ENCODE data around the gene SLC8A3. TPM values are rescaled to one million over a fixed set of nuclear protein-coding genes. Genes with fewer than 3 reads are reported as not detected.

SLC8A3 gene
- total and polyA plus RNA-seq, 2 donors (not counting 3 experiments of a cell fraction or from before 2014, with no cell fraction given) = not detected

DNA sequence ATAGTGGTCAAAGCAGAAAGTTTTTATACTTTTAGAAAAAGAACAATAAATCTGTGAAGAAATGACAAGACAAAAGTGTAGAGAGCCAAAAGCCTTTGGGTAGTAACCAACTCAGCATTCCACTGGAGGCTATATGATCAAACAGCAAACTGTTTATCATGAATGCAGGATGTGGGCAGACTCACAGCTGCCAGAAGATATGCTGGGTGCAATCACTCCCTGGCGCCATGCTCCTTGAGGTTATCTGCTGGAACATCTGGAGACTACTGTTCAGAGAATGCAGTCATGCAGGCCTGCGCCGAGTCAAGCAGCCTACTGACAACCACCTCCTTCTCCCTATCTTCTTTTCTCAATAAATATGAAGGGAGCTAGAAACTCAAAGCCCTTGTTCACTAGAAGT is 49.0 kb upstream of the SLC8A3 start:
- no peak for DNase-seq (ENCODE audit: low read depth, low spot score)
- POLR2A ChIA-PET = no interaction called here
- no peaks in the 10 kb centered on the region for H3K79me2 ChIP-seq (ENCODE audit: control insufficient read depth, insufficient read depth, low read length)
- H3K4me3 ChIP-seq (replicated peaks in 1 of 3; ENCODE audit: insufficient read depth in 1 of 3, low read depth in 1 of 3, low read length in 3 of 3) = no peak overlapping the region
- H3K27me3 ChIP-seq (ENCODE audit: control insufficient read depth in 2 of 2, insufficient read depth in 2 of 2, low read length in 2 of 2) = no peaks in the 10 kb centered on the region
- no peaks in the 10 kb centered on the region for H3K9me3 ChIP-seq (replicated peaks; ENCODE audit: control insufficient read depth, insufficient read depth, low read length)
- H2AFZ ChIP-seq (ENCODE audit: low read depth, low read length) = no peak overlapping the region
- no peaks in the 10 kb centered on the region for H4K20me1 ChIP-seq (replicated peaks; ENCODE audit: control insufficient read depth, extremely low read depth, insufficient read depth, low read length)
- TF ChIP-seq GATA2 (IDR thresholded peaks at IDR 0.05; ENCODE audit: insufficient read depth, insufficient read length, low read depth, low read length) (no peak), EZH2 (IDR thresholded peaks at IDR 0.05; ENCODE audit: borderline replicate concordance, low read depth, low read length, severe bottlenecking) (no peak), MAX (IDR thresholded peaks at IDR 0.05; ENCODE audit: insufficient read depth, insufficient read length) (no peak), POLR2AphosphoS5 (IDR thresholded peaks at IDR 0.05; ENCODE audit: insufficient read depth, low read depth, low read length) (no peak), CTCF (IDR thresholded peaks at IDR 0.05; ENCODE audit: extremely low read depth in 1 of 2, insufficient read depth in 1 of 2, low read depth in 1 of 2, low read length in 2 of 2) (no peak), JUN (IDR thresholded peaks at IDR 0.05; ENCODE audit: borderline replicate concordance, insufficient read depth, insufficient read length, low read depth) (no peak), MYC (IDR thresholded peaks at IDR 0.05; ENCODE audit: low read depth, low read length) (no peak), POLR2A (IDR thresholded peaks at IDR 0.05; ENCODE audit: low read depth, low read length) (no peak), FOS (IDR thresholded peaks at IDR 0.05; ENCODE audit: borderline replicate concordance, insufficient read depth, low read length) (no peak)
- dilution Hi-C loops (cut with MboI; ENCODE audit: extremely low pct_ligation_motif_present, low sequenced_read_pairs) (no loop called here), intact Hi-C loops (cut with micrococcal nuclease) (no loop called here)
- CTCF ChIA-PET = interaction anchor here (1.0 kb wide), 1 partner anchor 12 kb away, joined by 3 read pairs; no protein-coding TSS in a partner anchor
- H3K36me3 ChIP-seq (ENCODE audit: control insufficient read depth in 2 of 2, extremely low read depth in 1 of 2, insufficient read depth in 2 of 2, low read length in 2 of 2) = no peaks in the 10 kb centered on the region
- no peak overlapping the region for H3K27ac ChIP-seq (ENCODE audit: insufficient read depth, low read depth, low read length)
- H3K4me1 ChIP-seq (ENCODE audit: control insufficient read depth, extremely low read depth, insufficient read depth, low read length) = no peaks in the 10 kb centered on the region
- H3K9ac ChIP-seq (replicated peaks; ENCODE audit: extremely low read depth, insufficient read depth, low read length) = no peak overlapping the region
- FAIRE-seq = no peak
- no TSS peak for BruUV-seq (replicated peaks)
- H3K4me2 ChIP-seq (ENCODE audit: insufficient read depth, low read length) = no peak overlapping the region
- no peaks in the 10 kb centered on the region for H3K9me1 ChIP-seq (replicated peaks; ENCODE audit: control insufficient read depth, extremely low read depth, insufficient read depth, low read length)

Measured in endothelial cell of umbilical vein (primary cell).